NOMO-1 (cell line): ENCODE results near the gene PMF1.

Experiments
- DNase-seq, 2 experiments: peaks; one replicate each; lab custom pipeline; 2025; ENCODE audit not compliant: unreplicated experiment in 2 of 2; lab: John Stamatoyannopoulos, UW

The PMF1 gene

DNA sequence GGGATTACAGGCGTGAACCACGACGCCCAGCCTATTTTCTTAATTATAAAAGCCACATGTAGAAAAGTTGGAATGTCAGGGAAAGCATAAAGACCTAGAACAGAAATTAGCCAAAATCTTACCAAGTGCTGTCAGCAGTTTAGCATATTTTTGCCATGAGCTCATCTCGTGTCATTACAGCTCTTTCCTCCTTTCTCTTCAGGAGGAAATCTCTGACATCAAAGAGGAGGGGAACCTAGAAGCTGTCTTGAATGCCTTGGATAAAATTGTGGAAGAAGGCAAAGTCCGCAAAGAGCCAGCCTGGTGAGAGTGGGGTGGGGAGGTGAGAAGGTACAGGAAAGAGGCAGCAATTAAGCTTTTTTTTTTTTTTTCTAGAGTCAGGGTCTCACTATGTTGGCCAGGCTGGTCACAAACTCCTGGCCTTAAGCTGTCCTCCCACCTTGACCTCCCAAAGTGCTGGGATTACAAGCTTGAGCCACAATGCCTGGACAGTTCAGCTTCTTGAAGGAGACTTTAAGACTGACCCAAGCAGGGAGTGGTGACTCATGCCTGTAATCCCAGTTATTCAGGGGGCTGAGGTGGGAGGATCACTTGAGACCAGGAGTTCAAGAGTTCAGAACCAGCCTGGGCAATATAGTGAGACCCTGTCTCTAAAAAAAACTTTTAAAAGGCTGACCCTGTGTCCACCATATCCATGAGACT is 20.8 kb downstream of the PMF1 start:
- DNase-seq, result no peak

DNA sequence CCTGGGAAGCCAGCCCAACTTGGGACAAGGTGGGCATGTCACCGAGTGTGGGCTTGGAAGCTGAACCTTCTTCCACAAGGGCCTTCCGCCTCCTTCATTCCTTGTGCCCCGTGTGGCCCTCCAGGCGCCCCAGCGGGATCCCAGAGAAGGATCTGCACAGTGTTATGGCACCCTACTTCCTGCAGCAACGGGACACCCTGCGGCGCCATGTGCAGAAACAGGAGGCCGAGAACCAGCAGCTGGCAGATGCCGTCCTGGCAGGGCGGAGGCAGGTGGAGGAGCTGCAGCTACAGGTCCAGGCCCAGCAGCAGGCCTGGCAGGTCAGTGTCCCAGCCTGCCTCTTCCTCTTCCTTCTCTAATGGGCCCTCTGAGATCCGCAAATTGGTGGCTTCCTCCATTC is 23.4 kb downstream of the PMF1 start:
- DNase-seq, result no peak

DNA sequence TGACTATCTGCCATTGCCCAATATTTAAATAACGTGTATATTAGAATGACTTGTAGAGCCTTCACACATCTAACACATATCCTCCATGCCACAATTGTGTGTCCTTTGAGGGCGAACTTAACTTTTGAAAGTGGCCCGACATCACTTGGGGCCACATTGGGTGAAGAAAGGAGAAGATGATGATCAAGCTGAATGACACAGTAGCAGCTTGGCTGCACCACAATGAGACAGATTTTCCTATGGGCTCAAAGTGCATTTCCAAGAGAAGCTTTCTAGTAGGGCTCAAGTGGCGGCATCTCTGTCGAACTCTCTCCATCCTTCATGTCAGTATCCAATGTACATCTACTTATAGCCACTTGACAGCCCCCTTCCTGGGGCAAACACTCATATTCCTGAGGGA is 25.4 kb downstream of the PMF1 start:
- no peak for DNase-seq

- no peak for DNase-seq
Measured at GRCh38 chr1:156241311-156241811, 28.6 kb downstream of the PMF1 start.

GRCh38 chr1:156241926-156242325 is 29.1 kb downstream of the PMF1 start, which contains the start of gene BGLAP:
TSS of gene BGLAP (plus strand) at chr1:156242184. CDS start at chr1:156242232, 48 bp downstream.
- no peak for DNase-seq

DNA sequence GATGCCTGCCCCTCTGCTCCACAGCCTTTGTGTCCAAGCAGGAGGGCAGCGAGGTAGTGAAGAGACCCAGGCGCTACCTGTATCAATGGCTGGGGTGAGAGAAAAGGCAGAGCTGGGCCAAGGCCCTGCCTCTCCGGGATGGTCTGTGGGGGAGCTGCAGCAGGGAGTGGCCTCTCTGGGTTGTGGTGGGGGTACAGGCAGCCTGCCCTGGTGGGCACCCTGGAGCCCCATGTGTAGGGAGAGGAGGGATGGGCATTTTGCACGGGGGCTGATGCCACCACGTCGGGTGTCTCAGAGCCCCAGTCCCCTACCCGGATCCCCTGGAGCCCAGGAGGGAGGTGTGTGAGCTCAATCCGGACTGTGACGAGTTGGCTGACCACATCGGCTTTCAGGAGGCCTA is 29.9 kb downstream of the PMF1 start:
- DNase-seq, result no peak

DNA sequence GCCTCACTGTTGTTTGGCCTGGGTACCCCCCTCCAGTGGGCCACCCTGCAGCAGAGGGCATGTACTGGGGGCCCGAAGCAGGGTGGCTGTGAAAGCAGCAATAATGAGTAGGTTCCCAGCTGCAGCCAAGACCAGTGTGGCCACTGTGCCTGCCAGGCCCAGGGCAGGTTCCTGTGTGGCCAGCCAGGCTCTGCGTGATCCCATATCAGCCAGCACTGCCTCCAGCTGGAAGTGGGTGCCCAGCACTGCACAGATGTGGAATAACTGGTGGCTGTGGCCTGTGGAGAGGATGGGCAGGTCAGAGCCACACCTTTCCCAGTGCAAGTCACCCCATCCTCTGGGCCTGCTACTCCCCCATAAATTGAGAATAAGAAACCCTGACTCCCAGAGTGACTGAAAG is 31.3 kb downstream of the PMF1 start:
- DNase-seq, result no peak

DNA sequence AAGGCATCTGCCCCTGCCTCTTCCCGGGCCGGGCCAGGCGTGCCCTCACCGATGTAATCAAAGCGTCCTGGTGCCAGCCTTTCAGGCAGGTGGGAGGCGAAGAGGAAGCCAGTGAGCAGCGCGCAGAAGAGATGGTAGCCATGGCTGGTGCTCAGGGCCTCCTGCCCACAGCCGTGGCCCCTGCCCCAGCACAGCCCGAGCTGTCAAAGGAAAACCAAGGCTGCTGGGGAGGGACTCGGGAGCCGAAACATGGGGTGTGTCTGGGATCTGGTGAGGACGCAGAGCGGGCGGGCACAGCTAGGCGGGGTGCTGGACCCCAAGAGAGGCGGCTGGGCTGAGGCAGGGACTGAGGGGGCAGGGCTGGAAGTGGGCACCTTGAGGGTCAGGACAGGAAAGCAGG is 31.9 kb downstream of the PMF1 start:
- DNase-seq, result no peak

- DNase-seq, result peak; percentile 32 to 63
Measured at GRCh38 chr1:156245451-156246232, 32.8 kb downstream of the PMF1 start.

GRCh38 chr1:156246241-156246780 is 33.5 kb downstream of the PMF1 start:
- DNase-seq, result no peak

GRCh38 chr1:156246781-156247459 is 34.1 kb downstream of the PMF1 start:
- DNase-seq, result no peak

- no peak for DNase-seq
Measured at GRCh38 chr1:156247460-156248322, 34.9 kb downstream of the PMF1 start, which contains the start of gene PAQR6. TSS of gene PAQR6 (minus strand) at chr1:156248056. CDS start at chr1:156246731, 1,325 bp downstream.

- no peak for DNase-seq
Measured at GRCh38 chr1:156248323-156248683, 35.5 kb downstream of the PMF1 start.

DNA sequence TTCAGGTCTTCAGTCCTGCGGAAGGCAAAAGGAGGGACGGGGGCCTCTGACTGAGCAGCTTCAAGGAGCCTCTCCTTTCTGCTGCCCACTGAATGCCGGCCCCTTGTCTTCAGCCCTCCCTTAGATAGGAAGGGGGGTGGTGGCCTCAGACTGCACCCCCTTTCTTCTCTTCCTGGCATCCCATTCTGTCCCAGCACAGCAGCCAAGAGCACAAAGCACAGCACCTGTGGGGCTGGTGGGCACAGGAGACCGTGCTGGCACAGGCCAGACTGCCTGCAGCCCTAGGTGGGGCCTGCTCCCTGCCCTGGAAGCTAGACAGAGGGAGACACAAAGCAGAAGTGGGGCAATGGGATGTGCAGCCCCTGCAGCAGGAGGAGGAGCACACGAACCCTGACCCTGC is 36.8 kb downstream of the PMF1 start:
- no peak for DNase-seq

- no peak for DNase-seq
Measured at GRCh38 chr1:156251527-156251926, 38.7 kb downstream of the PMF1 start.

- DNase-seq, result no peak
Measured at GRCh38 chr1:156253634-156254033, 40.8 kb downstream of the PMF1 start.

- DNase-seq, result no peak
Measured at GRCh38 chr1:156257711-156258110, 44.9 kb downstream of the PMF1 start.

DNA sequence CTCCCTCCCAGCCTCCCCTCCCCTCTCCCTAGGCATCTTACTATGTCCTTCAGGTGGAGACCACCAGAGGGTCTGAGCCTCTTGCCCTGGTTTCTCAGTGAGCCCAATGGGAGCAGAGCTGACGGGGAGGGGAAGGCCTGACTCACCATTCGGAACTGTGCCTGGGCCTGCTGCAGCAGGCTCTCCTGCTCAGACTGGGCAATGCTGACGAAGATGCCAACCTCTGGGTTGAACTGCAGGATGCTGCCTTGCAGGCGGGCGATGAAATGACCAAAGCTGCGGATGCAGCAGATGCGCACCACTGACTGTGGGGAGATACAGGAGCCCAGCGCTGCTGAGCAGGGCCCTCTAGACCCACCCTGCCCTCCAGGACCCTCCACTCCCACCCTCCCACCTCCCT is 46.1 kb downstream of the PMF1 start:
- DNase-seq, result no peak

DNA sequence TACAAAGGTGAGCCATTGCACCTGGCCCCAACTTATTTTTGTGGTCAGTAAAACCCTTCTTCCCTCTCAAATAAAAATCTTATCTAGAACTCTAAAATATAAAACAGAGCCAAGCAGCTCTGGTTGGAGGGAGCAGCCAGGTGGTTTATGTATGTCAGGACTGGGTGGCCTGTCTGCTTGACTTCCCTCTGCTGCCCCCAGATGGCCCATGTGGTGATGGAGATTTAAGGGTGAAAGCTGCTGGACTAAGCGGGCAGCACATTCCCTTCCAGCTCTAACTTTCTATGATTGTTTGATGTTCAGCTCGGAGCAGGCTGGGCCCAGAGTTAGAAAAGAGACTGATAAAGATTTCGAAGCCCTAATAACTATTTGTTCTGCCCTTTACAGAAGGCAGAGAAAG is 47.0 kb downstream of the PMF1 start:
- DNase-seq, result no peak

- DNase-seq, result no peak
Measured at GRCh38 chr1:156260896-156261295, 48.1 kb downstream of the PMF1 start.
